Measurements from ENCODE around the gene MUC5AC. TPM values are rescaled to one million over a fixed set of nuclear protein-coding genes. Genes with fewer than 3 reads are reported as not detected.

The MUC5AC gene
- total RNA-seq, 1 experiment from 2014 or later, result under 0.01 TPM

- Mint-ChIP-seq H3K27ac (no peak overlapping the region), H3K4me3 (no peak overlapping the region), H3K4me1 (no peaks in the 10 kb centered on the region), H3K9me3 (peaks cover 14% of the 10 kb centered on the region), H3K36me3 (peaks cover 7% of the 10 kb centered on the region), H3K27me3 (ENCODE audit: low read depth) (no peaks in the 10 kb centered on the region)
- ChIA-PET CTCF (no interaction called here), POLR2A (no interaction called here)
- TF ChIP-seq JUN (CRISPR knock-in tag; IDR thresholded peaks at IDR 0.05) (no peak), ATF2 (CRISPR knock-in tag; IDR thresholded peaks at IDR 0.05; ENCODE audit: borderline replicate concordance, low read depth) (no peak), ZMAT4 (CRISPR knock-in tag; IDR thresholded peaks at IDR 0.05) (no peak), ZSCAN18 (CRISPR knock-in tag; IDR thresholded peaks at IDR 0.05) (no peak), ZNF671 (CRISPR knock-in tag; IDR thresholded peaks at IDR 0.05) (no peak), GABPB1 (CRISPR knock-in tag; IDR thresholded peaks at IDR 0.05) (no peak), IRF2 (CRISPR knock-in tag; IDR thresholded peaks at IDR 0.05; ENCODE audit: borderline replicate concordance, low read depth) (no peak), HMGXB4 (CRISPR knock-in tag; IDR thresholded peaks at IDR 0.05) (no peak), TEAD4 (CRISPR knock-in tag; IDR thresholded peaks at IDR 0.05) (no peak), RORB (CRISPR knock-in tag; IDR thresholded peaks at IDR 0.05) (no peak), NFATC4 (CRISPR knock-in tag; IDR thresholded peaks at IDR 0.05) (no peak), KAT7 (CRISPR knock-in tag; IDR thresholded peaks at IDR 0.05; ENCODE audit: borderline replicate concordance) (no peak), CDX4 (CRISPR knock-in tag; IDR thresholded peaks at IDR 0.05; ENCODE audit: borderline replicate concordance) (no peak), ESRRA (CRISPR knock-in tag; IDR thresholded peaks at IDR 0.05; ENCODE audit: borderline replicate concordance) (no peak), NFYB (CRISPR knock-in tag; conservative IDR thresholded peaks at IDR 0.05; ENCODE audit: low read depth) (no peak), NR3C1 (CRISPR knock-in tag; conservative IDR thresholded peaks at IDR 0.05; ENCODE audit: low read depth) (no peak), FOXP1 (CRISPR knock-in tag; IDR thresholded peaks at IDR 0.05; ENCODE audit: borderline replicate concordance) (no peak)
- ATAC-seq (no peak), DNase-seq (ENCODE audit: low spot score) (no peak)
Observed at GRCh38 chr11:1176224-1177019, 18.7 kb downstream of the MUC5AC start.

GRCh38 chr11:1177020-1177770 is 19.4 kb downstream of the MUC5AC start:
- no peak overlapping the region for H3K4me3 Mint-ChIP-seq
- H3K27me3 Mint-ChIP-seq (ENCODE audit: low read depth), result no peaks in the 10 kb centered on the region
- ChIA-PET CTCF (no interaction called here), POLR2A (no interaction called here)
- no peak overlapping the region for H3K27ac Mint-ChIP-seq
- no peak for ATAC-seq
- H3K36me3 Mint-ChIP-seq, result peaks cover 7% of the 10 kb centered on the region
- H3K9me3 Mint-ChIP-seq, result peaks cover 10% of the 10 kb centered on the region
- no peak for DNase-seq (ENCODE audit: low spot score)
- H3K4me1 Mint-ChIP-seq, result no peaks in the 10 kb centered on the region
- no peak for TF ChIP-seq TP53 (CRISPR knock-in tag; IDR thresholded peaks at IDR 0.05)
- no peak for TF ChIP-seq OVOL2 (CRISPR knock-in tag; IDR thresholded peaks at IDR 0.05; ENCODE audit: borderline replicate concordance)
- no peak for TF ChIP-seq SMAD4 (CRISPR knock-in tag; IDR thresholded peaks at IDR 0.05)
- no peak for TF ChIP-seq ESRRA (CRISPR knock-in tag; IDR thresholded peaks at IDR 0.05; ENCODE audit: borderline replicate concordance)
- no peak for TF ChIP-seq MAX (CRISPR knock-in tag; IDR thresholded peaks at IDR 0.05)
- no peak for TF ChIP-seq ELF4 (CRISPR knock-in tag; IDR thresholded peaks at IDR 0.05; ENCODE audit: low read depth)
- no peak for TF ChIP-seq ARID4B (CRISPR knock-in tag; IDR thresholded peaks at IDR 0.05; ENCODE audit: borderline replicate concordance)
- TF ChIP-seq JAZF1 (CRISPR knock-in tag; IDR thresholded peaks at IDR 0.05), result no peak
- TF ChIP-seq RORB (CRISPR knock-in tag; IDR thresholded peaks at IDR 0.05), result no peak
